Upper lobe of right lung (tissue), 1 donor: Measurements from ENCODE around the gene PIK3R3. TPM values are rescaled to one million over a fixed set of nuclear protein-coding genes. Genes with fewer than 3 reads are reported as not detected.

Experiments used
- ATAC-seq: fragments of 200-7000 bp; cut with Tn5 transposase; one replicate; pipeline ENCODE4 v1.9.1; 2020; ENCODE audit warnings: mild to moderate bottlenecking, moderate library complexity
- DNase-seq: peaks from one replicate; pipeline ENCODE4 v3.0.0-alpha.2; 2020
- H3K27ac ChIP-seq: fragments of 200-600 bp; one replicate; pipeline ENCODE4 v1.8.0; 2022
- H3K27me3 ChIP-seq: fragments of 200-600 bp; one replicate; pipeline ENCODE4 v1.8.0; 2022; ENCODE audit warnings: mild to moderate bottlenecking
- H3K36me3 ChIP-seq: fragments of 200-600 bp; one replicate; pipeline ENCODE4 v1.8.0; 2022
- H3K4me1 ChIP-seq: fragments of 200-600 bp; one replicate; pipeline ENCODE4 v1.8.0; 2022
- H3K4me3 ChIP-seq: fragments of 200-600 bp; one replicate; pipeline ENCODE4 v1.8.0; 2022; ENCODE audit warnings: mild to moderate bottlenecking
- H3K9me3 ChIP-seq: fragments of 200-600 bp; one replicate; pipeline ENCODE4 v1.8.0; 2022
- intact Hi-C: fragments of 100-400 bp; cut with DNase I; formaldehyde crosslinking; loops from one replicate; pipeline ENCODE4 v1.11.0; 2022
- total RNA-seq: library from RNA; stranded (reverse); fragmentation: NEBNext Ultra II Directional; extraction: Animal tissue kit (Norgen Biotek cat#: 25700); gene quantifications from one replicate; pipeline ENCODE4 v1.2.1, GENCODE V29; 2021
- TF ChIP-seq, protein P1 (sequence below): fragments of 200-600 bp; IDR thresholded peaks from one replicate; pipeline ENCODE4 v1.8.0; 2022; ENCODE audit warnings: antibody characterized with exemption
- donor health status: DM: no; HTN: yes; CAD: no; lungs with severe emphysema.

The PIK3R3 gene
- total RNA-seq, 1 donor from 2014 or later = 79.8 TPM

DNA sequence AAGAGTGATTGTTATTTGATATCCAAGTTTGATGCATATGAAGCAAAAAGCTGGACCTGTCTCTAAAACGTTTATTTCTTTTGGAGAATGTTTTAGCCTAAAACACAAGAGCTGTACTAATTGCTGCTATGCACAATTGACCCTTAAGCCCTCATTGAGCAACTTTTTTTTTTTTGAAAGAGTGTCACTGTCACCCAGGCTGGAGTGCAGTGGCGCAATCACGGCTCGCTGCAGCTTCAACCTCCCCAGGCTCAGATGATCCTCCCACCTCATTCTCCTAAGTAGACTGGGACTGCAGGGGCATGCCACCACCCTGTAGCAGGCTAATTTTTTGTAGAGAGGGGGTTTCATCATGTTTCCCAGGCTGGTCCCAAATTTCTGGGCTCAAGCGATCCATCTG lies 129.1 kb downstream of the PIK3R3 start:
- Histone ChIP-seq H3K27me3 (no peaks in the 10 kb centered on the region), H3K27ac (no peak overlapping the region), H3K4me1 (peaks cover 9% of the 10 kb centered on the region), H3K4me3 (no peak overlapping the region), H3K9me3 (no peaks in the 10 kb centered on the region), H3K36me3 (peaks cover 26% of the 10 kb centered on the region)
- ATAC-seq (peak; percentile 68), DNase-seq (peak; percentile 82)
- intact Hi-C loops = no loop called here
- TF ChIP-seq, protein P1, sequence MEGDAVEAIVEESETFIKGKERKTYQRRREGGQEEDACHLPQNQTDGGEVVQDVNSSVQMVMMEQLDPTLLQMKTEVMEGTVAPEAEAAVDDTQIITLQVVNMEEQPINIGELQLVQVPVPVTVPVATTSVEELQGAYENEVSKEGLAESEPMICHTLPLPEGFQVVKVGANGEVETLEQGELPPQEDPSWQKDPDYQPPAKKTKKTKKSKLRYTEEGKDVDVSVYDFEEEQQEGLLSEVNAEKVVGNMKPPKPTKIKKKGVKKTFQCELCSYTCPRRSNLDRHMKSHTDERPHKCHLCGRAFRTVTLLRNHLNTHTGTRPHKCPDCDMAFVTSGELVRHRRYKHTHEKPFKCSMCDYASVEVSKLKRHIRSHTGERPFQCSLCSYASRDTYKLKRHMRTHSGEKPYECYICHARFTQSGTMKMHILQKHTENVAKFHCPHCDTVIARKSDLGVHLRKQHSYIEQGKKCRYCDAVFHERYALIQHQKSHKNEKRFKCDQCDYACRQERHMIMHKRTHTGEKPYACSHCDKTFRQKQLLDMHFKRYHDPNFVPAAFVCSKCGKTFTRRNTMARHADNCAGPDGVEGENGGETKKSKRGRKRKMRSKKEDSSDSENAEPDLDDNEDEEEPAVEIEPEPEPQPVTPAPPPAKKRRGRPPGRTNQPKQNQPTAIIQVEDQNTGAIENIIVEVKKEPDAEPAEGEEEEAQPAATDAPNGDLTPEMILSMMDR = no peak

- H3K9me3 ChIP-seq = no peaks in the 10 kb centered on the region
- no peak for DNase-seq
- H3K4me3 ChIP-seq = no peak overlapping the region
- no peaks in the 10 kb centered on the region for H3K27me3 ChIP-seq
- TF ChIP-seq, protein P1 = no peak
- H3K27ac ChIP-seq = no peak overlapping the region
- H3K36me3 ChIP-seq = peaks cover 20% of the 10 kb centered on the region
- no peak for ATAC-seq
- peaks cover 9% of the 10 kb centered on the region for H3K4me1 ChIP-seq
- intact Hi-C loops = no loop called here
Measured at GRCh38 chr1:46002551-46003150, 129.8 kb downstream of the PIK3R3 start.

DNA sequence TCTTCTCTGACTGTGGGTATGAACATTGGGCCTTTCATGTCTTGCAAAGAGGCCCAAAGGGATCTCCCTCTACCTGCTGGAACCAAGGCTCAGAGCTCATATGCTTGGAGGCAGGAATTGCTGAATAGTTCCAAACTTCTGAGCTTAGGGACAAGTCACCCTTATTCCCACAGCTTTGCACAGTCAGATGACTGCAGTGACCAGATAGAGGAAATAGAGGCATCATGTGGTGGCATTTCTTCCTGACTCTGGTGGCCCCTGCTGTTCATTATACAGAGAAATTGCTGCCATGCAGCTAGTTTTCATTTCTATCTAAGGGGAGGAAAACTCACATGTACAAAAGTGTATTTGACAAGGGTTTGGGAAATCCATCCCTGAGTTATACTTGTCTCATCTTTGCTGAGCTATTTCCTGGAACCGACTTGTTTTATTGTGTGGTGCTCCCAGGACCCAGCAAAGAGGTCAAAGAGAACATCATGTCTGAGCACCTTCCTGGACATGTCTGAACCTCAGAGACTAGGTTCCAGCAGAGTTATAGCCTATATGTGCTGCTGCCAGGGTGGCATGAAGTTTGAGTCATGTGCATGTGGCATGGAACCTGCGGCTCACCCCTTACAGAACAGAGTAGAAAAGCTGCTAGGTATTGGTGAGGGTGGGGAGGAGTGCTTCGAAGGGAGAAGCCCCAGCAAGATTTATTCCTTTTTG lies 131.2 kb downstream of the PIK3R3 start:
- ATAC-seq = peak; percentile 72
- no peaks in the 10 kb centered on the region for H3K9me3 ChIP-seq
- no peaks in the 10 kb centered on the region for H3K27me3 ChIP-seq
- no peak overlapping the region for H3K27ac ChIP-seq
- DNase-seq = no peak
- H3K4me1 ChIP-seq = peaks cover 9% of the 10 kb centered on the region
- TF ChIP-seq, protein P1 = no peak
- intact Hi-C loops = no loop called here
- peaks cover 7% of the 10 kb centered on the region for H3K36me3 ChIP-seq
- H3K4me3 ChIP-seq = no peak overlapping the region

DNA sequence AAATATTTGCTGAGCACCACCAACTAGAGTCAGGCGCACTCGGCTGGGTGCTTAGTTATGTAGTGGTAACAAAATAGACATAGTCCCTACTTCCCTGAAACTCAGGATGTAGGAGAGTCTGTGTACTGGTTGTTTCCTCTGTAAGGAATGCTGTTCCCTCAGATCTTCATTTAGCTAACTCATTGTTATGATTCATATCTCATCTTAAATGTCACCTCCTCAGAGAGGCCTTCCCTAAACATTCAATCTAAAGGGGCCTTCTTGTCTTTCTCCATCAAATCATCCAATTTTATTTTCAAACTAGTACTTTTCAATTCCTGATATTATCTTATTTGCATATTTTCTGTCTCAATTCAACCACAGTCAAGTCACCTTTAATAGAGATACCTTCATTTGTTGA lies 132.9 kb downstream of the PIK3R3 start:
- H3K4me3 ChIP-seq = no peak overlapping the region
- ATAC-seq (no peak), DNase-seq (no peak)
- no peaks in the 10 kb centered on the region for H3K27me3 ChIP-seq
- intact Hi-C loops = no loop called here
- H3K9me3 ChIP-seq = no peaks in the 10 kb centered on the region
- no peak overlapping the region for H3K27ac ChIP-seq
- peaks cover 9% of the 10 kb centered on the region for H3K4me1 ChIP-seq
- H3K36me3 ChIP-seq = no peaks in the 10 kb centered on the region
- TF ChIP-seq, protein P1 = no peak

DNA sequence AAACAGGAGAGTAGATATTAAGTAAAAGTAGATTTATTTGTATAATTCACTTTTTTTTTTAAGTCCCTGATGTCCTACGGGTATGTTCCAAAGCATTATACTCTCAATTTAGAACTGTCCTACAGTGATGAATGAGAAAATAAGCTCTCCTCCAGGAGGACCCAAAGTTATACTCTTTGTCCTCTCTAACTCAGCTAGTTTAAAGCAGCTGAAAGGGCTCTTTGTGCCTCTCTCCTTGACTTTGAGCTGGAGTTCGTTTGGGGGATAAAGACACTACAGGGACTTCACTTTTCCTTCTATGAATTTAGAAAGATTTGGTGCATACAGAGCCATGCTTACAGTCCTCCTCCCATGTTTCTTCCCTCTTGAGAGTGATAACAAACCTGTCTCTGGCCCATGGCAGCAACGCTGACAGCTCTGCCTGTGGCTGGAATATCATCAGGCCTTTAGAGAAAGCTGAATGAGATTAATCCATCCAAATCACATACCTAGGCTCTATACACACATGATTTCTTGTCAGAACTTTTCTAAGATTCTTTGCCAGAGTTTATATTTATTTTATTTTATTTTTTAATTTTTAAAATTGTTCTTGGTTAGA lies 134.3 kb downstream of the PIK3R3 start:
- H3K9me3 ChIP-seq = no peaks in the 10 kb centered on the region
- intact Hi-C loops = no loop called here
- TF ChIP-seq, protein P1 = no peak
- H3K27ac ChIP-seq = no peak overlapping the region
- H3K36me3 ChIP-seq = no peaks in the 10 kb centered on the region
- ATAC-seq = no peak
- H3K4me1 ChIP-seq = peaks cover 2% of the 10 kb centered on the region
- no peak for DNase-seq
- no peak overlapping the region for H3K4me3 ChIP-seq
- H3K27me3 ChIP-seq = no peaks in the 10 kb centered on the region
